Transverse colon (tissue), 4 donors: ENCODE data around the gene LIMK1. TPM values are rescaled to one million over a fixed set of nuclear protein-coding genes. Genes with fewer than 3 reads are reported as not detected.

ENCODE experiments used
- DNase-seq: peaks from one replicate; pipeline ENCODE4 v3.0.0-alpha.2; 2019
- H3K27ac ChIP-seq, 4 donors: fragments of 200-600 bp; sonication (generic); 2 replicates each; pipeline ENCODE4 v1.5.1; 2016 to 2018; ENCODE audit warnings: inconsistent platforms in 4 of 4
- H3K27me3 ChIP-seq: fragments of 200-600 bp; sonication (generic); 2 replicates; pipeline ENCODE4 v1.5.1; 2017; ENCODE audit warnings: inconsistent platforms
- H3K36me3 ChIP-seq, 4 donors: fragments of 200-600 bp; sonication (generic); 2 replicates each; pipeline ENCODE4 v1.5.1; 2017 to 2019; ENCODE audit warnings: inconsistent platforms in 4 of 4
- H3K4me1 ChIP-seq, 4 donors: fragments of 200-600 bp; sonication (generic); 2 replicates each; pipeline ENCODE4 v1.5.1; 2017 to 2020; ENCODE audit warnings: inconsistent platforms in 4 of 4
- H3K4me3 ChIP-seq, 4 donors: fragments of 200-600 bp; sonication (generic); 1 replicate in 1 of 4; 2 replicates in 3 of 4; pipeline versions ENCODE4 v1.5.1 to v1.6.1; 2017 to 2019; ENCODE audit warnings: inconsistent platforms in 4 of 4
- H3K9me3 ChIP-seq, 2 donors: fragments of 200-600 bp; sonication (generic); 2 replicates each; pipeline ENCODE4 v1.5.1; 2017 to 2019; ENCODE audit warnings: inconsistent platforms in 2 of 2
- EP300 ChIP-seq: sonication (generic); formaldehyde crosslinking; IDR thresholded peaks from one replicate; pipeline ENCODE4 v1.6.1; 2017; ENCODE audit warnings: antibody characterized with exemption, low read depth
- POLR2A ChIP-seq: fragments of 450-650 bp; IDR thresholded peaks from one replicate; pipeline ENCODE4 v1.6.1; 2016; ENCODE audit warnings: antibody characterized with exemption, mild to moderate bottlenecking, moderate library complexity
- POLR2AphosphoS5 ChIP-seq, 3 donors: sonication (generic); formaldehyde crosslinking; IDR thresholded peaks; one replicate each; pipeline ENCODE4 v1.6.1; 2016; ENCODE audit warnings: antibody characterized with exemption in 3 of 3
- WGBS, 2 donors: methylation state at CpG; one replicate each; pipeline ENCODE4 v1.1.5; 2018; ENCODE audit warnings: low coverage in 1 of 2; 5-methylcytosine and 5-hydroxymethylcytosine counted together
- in situ Hi-C, 4 donors: fragments of 200-750 bp; cut with MboI; loops; one replicate each; pipeline versions ENCODE4 v1.15.0 to v1.15.1; 2017; ENCODE audit warnings: low sequenced_read_pairs in 3 of 4, low pct_ligation_motif_present in 1 of 4, low pct_unique_long_range_greater_than_20kb in 1 of 4
- intact Hi-C: fragments of 100-400 bp; cut with DNase I; formaldehyde crosslinking; loops from one replicate; pipeline ENCODE4 v1.15.1; 2023; ENCODE audit warnings: low total_unique reads
- total RNA-seq, 4 donors: library from RNA; depleted of rRNA; stranded (reverse); fragments of >200 nt; gene quantifications; one replicate each; pipeline ENCODE4 v1.1.0, GENCODE V29; 2016
- TF ChIP-seq, protein P1 (sequence below), 5 experiments: fragments of 200-600 bp in 3 of 5; fragments of 450-650 bp in 2 of 5; sonication (generic) in 3 of 5; IDR thresholded peaks; 1 replicate in 2 of 5; 2 replicates in 3 of 5; pipeline ENCODE4 v1.5.1; 2016 to 2017; ENCODE audit warnings: antibody characterized with exemption in 5 of 5, inconsistent platforms in 3 of 5, mild to moderate bottlenecking in 2 of 5, moderate library complexity in 1 of 5

Gene LIMK1
- total RNA-seq, 4 donors from 2014 or later, result 13.4 to 44.2 (median 27.1) TPM

DNA sequence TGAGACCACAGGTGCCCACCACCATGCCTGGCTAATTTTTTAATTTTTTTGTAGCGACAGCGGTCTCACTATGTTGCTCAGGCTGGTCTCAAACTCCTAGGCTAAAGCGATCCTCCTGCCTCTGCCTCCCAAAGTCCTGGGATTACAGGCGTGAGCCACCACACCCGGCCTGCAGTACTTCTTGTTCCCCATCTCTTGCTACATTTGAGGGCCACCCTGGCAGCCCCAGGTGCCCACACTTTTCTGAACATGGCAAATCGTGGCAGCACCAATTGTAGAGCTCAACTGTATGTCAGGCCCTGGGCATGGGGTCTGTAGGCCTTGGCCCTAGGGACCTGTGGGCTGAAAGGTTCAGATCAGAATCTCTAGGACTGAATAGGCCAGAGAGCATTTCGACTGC, 25.1 kb upstream of the LIMK1 start:
- H3K4me1 ChIP-seq, result peaks cover 14 to 39% (median 30%) of the 10 kb centered on the region in 4 donors
- WGBS, 2 donors, result 88 to 93% methylated on average over 3 to 7 of the region's 7 CpGs
- intact Hi-C loops (no loop called here), in situ Hi-C loops (loop anchor here in 3 of 4 donors (25.0 kb wide), 4 partner anchors 96 to 354 kb away; no protein-coding TSS in a partner anchor)
- TF ChIP-seq POLR2A (no peak), EP300 (no peak)
- TF ChIP-seq, protein P1, sequence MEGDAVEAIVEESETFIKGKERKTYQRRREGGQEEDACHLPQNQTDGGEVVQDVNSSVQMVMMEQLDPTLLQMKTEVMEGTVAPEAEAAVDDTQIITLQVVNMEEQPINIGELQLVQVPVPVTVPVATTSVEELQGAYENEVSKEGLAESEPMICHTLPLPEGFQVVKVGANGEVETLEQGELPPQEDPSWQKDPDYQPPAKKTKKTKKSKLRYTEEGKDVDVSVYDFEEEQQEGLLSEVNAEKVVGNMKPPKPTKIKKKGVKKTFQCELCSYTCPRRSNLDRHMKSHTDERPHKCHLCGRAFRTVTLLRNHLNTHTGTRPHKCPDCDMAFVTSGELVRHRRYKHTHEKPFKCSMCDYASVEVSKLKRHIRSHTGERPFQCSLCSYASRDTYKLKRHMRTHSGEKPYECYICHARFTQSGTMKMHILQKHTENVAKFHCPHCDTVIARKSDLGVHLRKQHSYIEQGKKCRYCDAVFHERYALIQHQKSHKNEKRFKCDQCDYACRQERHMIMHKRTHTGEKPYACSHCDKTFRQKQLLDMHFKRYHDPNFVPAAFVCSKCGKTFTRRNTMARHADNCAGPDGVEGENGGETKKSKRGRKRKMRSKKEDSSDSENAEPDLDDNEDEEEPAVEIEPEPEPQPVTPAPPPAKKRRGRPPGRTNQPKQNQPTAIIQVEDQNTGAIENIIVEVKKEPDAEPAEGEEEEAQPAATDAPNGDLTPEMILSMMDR (IDR thresholded peaks at IDR 0.05), result no peak
- H3K36me3 ChIP-seq, result no peaks in the 10 kb centered on the region
- H3K27ac ChIP-seq, result no peak overlapping the region
- no peaks in the 10 kb centered on the region for H3K9me3 ChIP-seq
- no peak for DNase-seq
- no peak overlapping the region for H3K4me3 ChIP-seq
- no peaks in the 10 kb centered on the region for H3K27me3 ChIP-seq

DNA sequence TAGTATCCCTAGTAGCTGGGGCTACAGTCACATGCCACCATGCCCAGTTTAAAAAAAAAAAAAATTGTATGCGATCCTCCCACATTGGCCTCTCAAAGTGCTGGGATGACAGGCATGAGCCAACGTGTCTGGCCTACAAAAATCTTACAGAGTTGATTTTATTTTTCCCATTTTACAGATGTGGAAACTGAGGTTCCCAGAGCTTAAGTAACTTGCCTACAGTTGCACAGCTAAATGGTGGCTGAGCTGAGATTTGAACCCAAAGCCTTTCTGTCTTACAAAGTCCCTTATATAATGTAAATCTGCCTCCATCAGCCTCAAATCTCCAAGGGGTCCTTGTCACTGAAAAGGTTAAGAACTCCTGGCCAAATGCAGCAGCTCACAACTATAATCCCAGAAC, 24.6 kb upstream of the LIMK1 start:
- H3K27ac ChIP-seq, result peak overlapping the region; percentile 79 to 90 (median 84)
- no peaks in the 10 kb centered on the region for H3K9me3 ChIP-seq
- peaks cover 14 to 39% (median 30%) of the 10 kb centered on the region in 4 donors for H3K4me1 ChIP-seq
- in situ Hi-C loops (loop anchor here in 3 of 4 donors (25.0 kb wide), 4 partner anchors 97 to 353 kb away; no protein-coding TSS in a partner anchor), intact Hi-C loops (no loop called here)
- DNase-seq, result no peak
- H3K4me3 ChIP-seq, result no peak overlapping the region
- H3K27me3 ChIP-seq, result no peaks in the 10 kb centered on the region
- TF ChIP-seq POLR2A (no peak), POLR2AphosphoS5 (IDR thresholded peaks at IDR 0.05) (no peak), EP300 (no peak)
- TF ChIP-seq, protein P1 (IDR thresholded peaks at IDR 0.05), result no peak
- 69 to 79% methylated on average over 2 of the region's 2 CpGs for WGBS, 2 donors
- H3K36me3 ChIP-seq, result no peaks in the 10 kb centered on the region

- no peak for TF ChIP-seq POLR2A
- TF ChIP-seq, protein P1 (IDR thresholded peaks at IDR 0.05), result peak in 2 of 5 experiments; percentile 23 to 36
- TF ChIP-seq POLR2AphosphoS5 (IDR thresholded peaks at IDR 0.05), result no peak
- TF ChIP-seq EP300, result no peak
- H3K4me3 ChIP-seq, result no peak overlapping the region
- in situ Hi-C loops, result loop anchor here in 3 of 4 donors (10.0 to 25.0 kb wide), 5 partner anchors 98 to 352 kb away; no protein-coding TSS in a partner anchor
These were observed 23.7 kb upstream of the LIMK1 start for GRCh38 chr7:74059681-74060588.

GRCh38 chr7:74061840-74062539, 21.6 kb upstream of the LIMK1 start:
- in situ Hi-C loops (loop anchor here in 3 of 4 donors (10.0 to 25.0 kb wide), 5 partner anchors 100 to 350 kb away; no protein-coding TSS in a partner anchor), intact Hi-C loops (loop anchor here (10.0 kb wide), 1 partner anchor 113 kb away; the partner anchor contains the start of gene EIF4H)
- peak overlapping the region in 1 of 4 donors; percentile 22 for H3K4me3 ChIP-seq
- peaks cover 14 to 39% (median 30%) of the 10 kb centered on the region in 4 donors for H3K4me1 ChIP-seq
- H3K9me3 ChIP-seq, result no peaks in the 10 kb centered on the region
- 25% methylated on average over 20 of the region's 20 CpGs; no CpG with 5 or more reads in 1 of the 2 donors for WGBS, 2 donors
- H3K27me3 ChIP-seq, result no peaks in the 10 kb centered on the region
- peak overlapping the region; percentile 79 to 90 (median 84) for H3K27ac ChIP-seq
- TF ChIP-seq POLR2AphosphoS5 (IDR thresholded peaks at IDR 0.05) (peak; percentile 62 to 85 (median 80)), EP300 (no peak), POLR2A (peak; percentile 69)
- TF ChIP-seq, protein P1 (IDR thresholded peaks at IDR 0.05), result no peak
- peak; percentile 89 for DNase-seq
- H3K36me3 ChIP-seq, result no peaks in the 10 kb centered on the region

More at GRCh38 chr7:74059681-74060588, 23.7 kb upstream of the LIMK1 start:
- no peaks in the 10 kb centered on the region for H3K36me3 ChIP-seq
- 52% methylated on average over 21 of the region's 21 CpGs; no CpG with 5 or more reads in 1 of the 2 donors for WGBS, 2 donors
- H3K4me1 ChIP-seq, result peaks cover 14 to 39% (median 30%) of the 10 kb centered on the region in 4 donors
- DNase-seq, result peak; percentile 88
- intact Hi-C loops, result loop anchor here (10.0 kb wide), 1 partner anchor 115 kb away; the partner anchor contains the start of gene EIF4H
- H3K27me3 ChIP-seq, result no peaks in the 10 kb centered on the region
- H3K27ac ChIP-seq, result peak overlapping the region; percentile 79 to 90 (median 84)
- H3K9me3 ChIP-seq, result no peaks in the 10 kb centered on the region
